ENCODE results near the gene CCNY. TPM values are rescaled to one million over a fixed set of nuclear protein-coding genes. Genes with fewer than 3 reads are reported as not detected.
"Not testable (repeated sequence)": the region's sequence is repeated elsewhere in the genome, so short reads cannot be mapped to it uniquely, and the experiment has no call there.

CCNY gene
- total RNA-seq, 1 experiment from 2014 or later: 49.7 TPM

DNA sequence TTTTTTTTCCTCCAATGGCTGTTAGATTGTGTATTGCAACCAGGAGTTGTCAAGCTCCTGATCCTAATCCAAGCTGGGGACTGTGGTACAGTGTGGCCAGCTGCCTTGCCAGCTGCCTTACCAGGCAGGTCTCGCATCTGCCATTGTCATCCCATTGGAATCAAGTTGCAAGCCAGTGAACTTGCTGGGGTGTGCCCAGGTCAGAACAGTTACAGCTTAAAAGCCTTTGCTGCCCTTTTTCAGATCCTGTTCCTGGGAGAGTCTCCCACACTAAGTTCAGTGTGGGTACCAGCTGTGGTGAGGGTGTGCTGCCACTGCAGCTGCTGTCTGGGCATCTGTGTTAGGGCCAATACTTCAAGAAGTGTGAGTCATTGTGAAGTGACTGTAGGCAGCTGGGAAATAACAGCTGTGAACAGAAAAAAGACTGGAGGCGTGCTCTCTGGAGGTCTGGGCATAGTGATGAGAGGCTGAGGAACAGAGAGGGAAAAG lies 72.8 kb downstream of the CCNY start:
- no peaks in the 10 kb centered on the region for H3K36me3 ChIP-seq (replicated peaks; ENCODE audit: control insufficient read depth, insufficient read depth, low read length)
- no peak overlapping the region for H3K4me3 ChIP-seq (ENCODE audit: insufficient read depth, low read depth, low read length)
- no peaks in the 10 kb centered on the region for H3K27me3 ChIP-seq (ENCODE audit: control insufficient read depth, insufficient read depth, low read length)
- no peak for DNase-seq

- no peak for DNase-seq
- no peaks in the 10 kb centered on the region for H3K36me3 ChIP-seq (replicated peaks; ENCODE audit: control insufficient read depth, insufficient read depth, low read length)
- H3K27me3 ChIP-seq (ENCODE audit: control insufficient read depth, insufficient read depth, low read length): no peaks in the 10 kb centered on the region
- no peak overlapping the region for H3K4me3 ChIP-seq (ENCODE audit: insufficient read depth, low read depth, low read length)
Observed at GRCh38 chr10:35409808-35410207, 73.5 kb downstream of the CCNY start.

DNA sequence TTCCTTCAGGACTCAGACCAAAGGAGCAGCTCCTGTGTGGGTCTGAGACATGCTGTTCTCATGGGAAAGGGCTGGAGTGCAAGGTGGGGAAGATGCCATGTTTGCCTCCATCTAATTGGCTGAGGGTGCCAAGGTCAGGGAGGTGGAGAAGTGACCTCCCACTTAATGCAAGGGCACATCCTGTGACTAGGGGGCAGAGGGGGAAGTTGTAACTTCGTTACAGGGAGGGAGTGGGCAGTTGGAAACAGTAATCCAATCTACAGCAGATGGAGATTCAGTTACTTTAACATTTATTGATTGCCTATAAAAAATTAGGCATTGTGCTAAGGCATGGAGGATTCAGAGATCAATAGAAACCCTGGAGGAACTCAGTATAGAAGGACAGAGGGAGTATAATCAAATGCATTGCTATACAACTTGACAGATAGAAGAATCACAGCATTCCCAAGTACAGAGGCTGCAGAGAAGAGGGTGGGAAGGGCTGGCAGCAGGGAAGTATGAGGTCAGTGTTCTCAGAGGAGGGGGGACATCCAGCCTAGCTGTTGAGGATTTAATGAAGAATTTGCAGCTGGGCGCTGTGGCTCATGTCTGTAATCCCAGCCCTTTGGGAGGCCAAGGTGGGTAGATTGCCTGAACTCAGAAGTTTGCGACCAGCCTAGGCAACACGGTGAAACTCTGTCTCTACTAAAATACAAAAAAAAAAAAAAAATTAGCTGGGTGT lies 75.9 kb downstream of the CCNY start:
- H3K36me3 ChIP-seq (replicated peaks; ENCODE audit: control insufficient read depth, insufficient read depth, low read length): no peaks in the 10 kb centered on the region
- no peak for DNase-seq
- H3K4me3 ChIP-seq (ENCODE audit: insufficient read depth, low read depth, low read length): no peak overlapping the region
- no peaks in the 10 kb centered on the region for H3K27me3 ChIP-seq (ENCODE audit: control insufficient read depth, insufficient read depth, low read length)

DNA sequence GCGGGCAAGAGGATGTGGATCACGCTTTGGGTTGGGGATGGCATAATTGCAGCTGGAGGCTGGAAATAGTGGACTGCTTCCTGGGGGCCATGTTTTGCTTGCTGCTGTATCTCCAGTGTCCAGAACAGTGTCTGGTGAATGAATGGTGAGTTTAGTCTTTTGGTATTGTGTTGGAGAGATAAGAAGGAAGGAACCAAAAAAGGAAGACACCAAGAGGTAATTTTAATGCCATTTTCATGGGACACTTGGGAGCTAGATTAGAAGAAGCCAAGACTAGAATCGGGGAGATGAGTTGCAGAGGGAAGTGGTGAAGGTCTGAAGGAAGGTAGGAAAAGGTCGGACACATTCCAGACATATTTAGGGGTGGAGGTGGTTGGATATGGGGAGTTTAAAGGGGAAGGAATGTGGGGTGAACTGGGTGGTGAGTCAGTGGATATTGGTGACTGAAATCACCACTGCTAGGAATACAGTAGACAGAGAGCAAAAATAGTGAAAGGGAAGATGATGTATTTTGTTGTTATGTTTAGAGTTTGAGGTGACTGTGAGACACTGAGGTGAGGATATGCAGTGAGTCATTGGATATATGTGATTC lies 76.7 kb downstream of the CCNY start:
- Histone ChIP-seq H3K36me3 (replicated peaks; ENCODE audit: control insufficient read depth, insufficient read depth, low read length) (no peaks in the 10 kb centered on the region), H3K27me3 (ENCODE audit: control insufficient read depth, insufficient read depth, low read length) (no peaks in the 10 kb centered on the region), H3K4me3 (ENCODE audit: insufficient read depth, low read depth, low read length) (no peak overlapping the region)
- DNase-seq: no peak

DNA sequence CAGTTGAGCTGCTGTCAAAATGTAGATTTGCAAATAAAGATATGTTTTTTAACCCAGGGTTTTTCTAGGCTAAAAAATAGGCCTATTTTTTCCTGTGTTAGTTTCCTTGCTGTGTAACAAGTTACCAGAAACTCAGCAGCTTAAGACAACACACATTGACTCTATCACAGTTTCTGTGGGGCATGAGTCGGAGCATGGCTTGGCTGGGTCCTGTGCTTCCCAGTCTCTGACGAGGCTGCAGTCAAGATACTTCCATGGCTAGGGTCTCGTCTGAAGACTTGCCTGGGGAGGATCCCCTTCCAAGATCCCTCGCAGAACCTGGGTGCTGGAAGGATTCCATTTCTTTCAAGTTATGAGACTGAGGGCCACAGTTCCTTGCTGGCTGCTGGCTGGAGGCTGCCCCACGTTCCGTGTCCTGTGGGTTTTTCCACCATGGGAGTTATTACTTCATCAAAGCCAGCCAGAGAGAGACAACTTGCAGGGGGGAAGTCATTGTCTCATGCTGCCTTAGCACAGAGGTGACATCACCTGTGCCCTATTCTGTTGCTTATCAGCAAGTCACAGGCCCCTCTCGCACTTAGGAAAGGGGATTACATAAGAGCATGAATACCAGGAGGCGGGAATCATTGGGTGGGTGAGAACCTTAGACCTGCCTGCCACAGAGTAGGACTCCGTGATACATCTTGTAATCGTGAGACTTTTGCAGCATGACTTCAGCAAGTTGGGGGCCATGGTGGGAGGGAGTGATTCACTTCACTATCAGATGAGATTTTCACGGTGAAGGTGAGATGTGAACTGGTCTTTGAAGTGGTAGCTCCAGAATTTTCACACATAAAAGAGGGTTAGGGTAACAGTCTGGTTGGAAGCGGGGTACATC lies 77.9 kb downstream of the CCNY start:
- Histone ChIP-seq H3K27me3 (ENCODE audit: control insufficient read depth, insufficient read depth, low read length) (no peaks in the 10 kb centered on the region), H3K4me3 (ENCODE audit: insufficient read depth, low read depth, low read length) (no peak overlapping the region), H3K36me3 (replicated peaks; ENCODE audit: control insufficient read depth, insufficient read depth, low read length) (no peaks in the 10 kb centered on the region)
- DNase-seq: no peak

GRCh38 chr10:35415505-35415904 lies 79.2 kb downstream of the CCNY start:
- Histone ChIP-seq H3K4me3 (ENCODE audit: insufficient read depth, low read depth, low read length) (no peak overlapping the region), H3K36me3 (replicated peaks; ENCODE audit: control insufficient read depth, insufficient read depth, low read length) (no peaks in the 10 kb centered on the region), H3K27me3 (ENCODE audit: control insufficient read depth, insufficient read depth, low read length) (no peaks in the 10 kb centered on the region)
- no peak for DNase-seq

DNA sequence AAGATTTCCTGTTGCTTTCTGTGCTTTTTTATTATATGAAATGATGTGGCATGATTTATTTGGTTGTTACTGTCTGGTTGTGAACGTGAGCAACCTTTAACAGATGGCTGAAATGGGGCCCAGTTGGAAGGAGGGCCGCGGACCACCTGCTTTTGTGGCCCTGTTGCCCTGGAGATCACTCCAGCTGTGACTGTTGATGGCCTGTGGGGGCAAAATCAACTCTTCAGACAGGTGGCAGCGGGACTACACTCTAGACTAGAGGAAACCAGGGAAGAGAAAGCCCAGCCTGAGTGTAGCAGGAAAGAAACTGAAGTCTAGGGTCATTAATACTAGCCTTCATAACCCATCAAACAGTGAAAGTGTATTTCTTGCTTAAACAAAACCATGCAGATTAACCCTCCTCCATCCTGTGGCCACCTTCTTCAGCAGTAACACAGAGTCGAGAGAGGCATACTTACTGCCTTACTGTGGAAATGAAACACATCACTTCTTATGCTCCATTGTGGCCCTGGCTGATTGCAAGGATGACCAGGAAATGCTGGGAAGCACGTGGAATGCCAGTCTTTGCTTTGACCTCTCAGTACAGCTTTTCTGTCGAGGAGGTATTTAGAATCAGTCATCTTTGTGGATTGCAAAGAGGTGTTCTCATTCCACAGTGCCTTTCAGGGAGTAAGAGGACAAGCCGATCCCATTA lies 80.5 kb downstream of the CCNY start:
- DNase-seq: no peak
- no peak overlapping the region for H3K4me3 ChIP-seq (ENCODE audit: insufficient read depth, low read depth, low read length)
- no peaks in the 10 kb centered on the region for H3K27me3 ChIP-seq (ENCODE audit: control insufficient read depth, insufficient read depth, low read length)
- no peaks in the 10 kb centered on the region for H3K36me3 ChIP-seq (replicated peaks; ENCODE audit: control insufficient read depth, insufficient read depth, low read length)

DNA sequence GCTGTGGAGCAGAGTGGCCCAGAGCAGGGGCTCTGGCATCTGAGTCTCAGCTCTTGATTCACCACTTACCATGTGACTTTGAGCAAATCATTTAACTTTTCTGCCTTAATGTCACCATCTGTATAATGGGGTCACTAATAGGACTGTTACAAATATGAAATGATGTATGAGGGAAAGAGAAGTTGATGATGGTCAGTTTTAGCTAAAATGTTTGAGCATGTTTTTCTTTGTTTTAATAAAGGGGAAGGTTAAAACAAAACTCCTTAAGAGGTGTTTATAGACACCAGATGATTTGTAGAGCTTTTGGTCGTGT lies 81.0 kb downstream of the CCNY start:
- Histone ChIP-seq H3K27me3 (ENCODE audit: control insufficient read depth, insufficient read depth, low read length) (no peaks in the 10 kb centered on the region), H3K4me3 (ENCODE audit: insufficient read depth, low read depth, low read length) (no peak overlapping the region), H3K36me3 (replicated peaks; ENCODE audit: control insufficient read depth, insufficient read depth, low read length) (no peaks in the 10 kb centered on the region)
- no peak for DNase-seq

GRCh38 chr10:35417795-35418194 lies 81.5 kb downstream of the CCNY start:
- no peaks in the 10 kb centered on the region for H3K36me3 ChIP-seq (replicated peaks; ENCODE audit: control insufficient read depth, insufficient read depth, low read length)
- DNase-seq: no peak
- H3K4me3 ChIP-seq (ENCODE audit: insufficient read depth, low read depth, low read length): no peak overlapping the region
- no peaks in the 10 kb centered on the region for H3K27me3 ChIP-seq (ENCODE audit: control insufficient read depth, insufficient read depth, low read length)

- not testable (repeated sequence) for H3K36me3 ChIP-seq (replicated peaks; ENCODE audit: control insufficient read depth, insufficient read depth, low read length); DNase-seq; H3K4me3 ChIP-seq (ENCODE audit: insufficient read depth, low read depth, low read length); H3K27me3 ChIP-seq (ENCODE audit: control insufficient read depth, insufficient read depth, low read length)
Observed at GRCh38 chr10:35418580-35418979, 82.3 kb downstream of the CCNY start.

DNA sequence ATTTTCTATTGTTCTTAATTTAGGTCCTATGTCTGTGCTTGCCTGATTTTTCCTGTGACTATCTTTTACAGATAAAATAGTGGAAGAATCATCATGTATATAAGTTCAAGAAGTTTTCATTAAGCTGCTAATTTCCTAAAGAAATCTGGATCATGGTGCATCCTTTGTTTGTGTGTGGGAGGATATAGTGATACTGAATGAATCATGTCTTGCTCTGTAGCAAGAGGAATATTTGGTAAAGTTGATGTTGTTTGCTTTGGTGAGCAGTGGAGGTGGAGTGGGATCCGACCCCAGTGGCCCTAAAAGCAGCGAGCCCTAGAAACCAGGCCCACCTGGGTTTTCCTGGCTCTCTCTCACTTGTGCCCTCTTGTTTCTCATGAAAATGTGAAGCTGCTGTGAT lies 83.7 kb downstream of the CCNY start:
- Histone ChIP-seq H3K36me3 (replicated peaks; ENCODE audit: control insufficient read depth, insufficient read depth, low read length) (no peaks in the 10 kb centered on the region), H3K27me3 (ENCODE audit: control insufficient read depth, insufficient read depth, low read length) (no peaks in the 10 kb centered on the region), H3K4me3 (ENCODE audit: insufficient read depth, low read depth, low read length) (no peak overlapping the region)
- DNase-seq: no peak

DNA sequence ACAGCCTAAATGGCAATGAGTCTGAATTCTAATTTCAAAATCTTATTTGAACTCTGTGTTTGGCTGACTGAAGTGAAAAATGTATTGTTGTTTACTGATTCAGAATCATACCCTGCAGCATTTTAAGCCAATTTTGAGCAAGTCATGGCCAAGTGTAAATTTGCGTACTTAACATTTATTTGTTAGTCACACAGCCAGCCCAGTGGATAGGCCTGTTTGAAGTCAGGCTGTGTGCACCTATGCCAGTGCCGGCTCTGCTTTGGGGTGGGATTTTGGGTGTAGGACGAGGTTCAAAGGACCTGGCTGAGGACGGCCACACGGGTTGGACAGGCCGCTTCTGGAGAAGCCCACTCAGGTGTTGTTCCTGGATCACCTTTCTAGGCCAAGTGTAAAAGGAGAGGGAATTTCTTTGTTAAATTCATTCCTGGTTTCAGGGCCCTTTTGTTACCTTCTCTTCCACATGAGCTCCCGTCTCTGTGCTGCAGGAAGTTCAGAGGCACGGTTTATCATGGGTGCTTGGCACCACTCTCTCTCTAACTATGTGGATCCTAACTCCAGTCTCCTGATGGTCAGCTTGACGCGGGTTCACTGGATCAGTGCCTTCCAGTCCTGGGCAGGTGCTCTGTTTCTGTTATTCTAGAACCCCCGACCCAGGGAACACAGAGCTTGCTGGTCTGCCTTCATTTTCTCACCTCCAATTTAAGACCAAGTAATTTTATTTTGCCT lies 84.7 kb downstream of the CCNY start:
- Histone ChIP-seq H3K36me3 (replicated peaks; ENCODE audit: control insufficient read depth, insufficient read depth, low read length) (no peaks in the 10 kb centered on the region), H3K27me3 (ENCODE audit: control insufficient read depth, insufficient read depth, low read length) (no peaks in the 10 kb centered on the region), H3K4me3 (ENCODE audit: insufficient read depth, low read depth, low read length) (no peak overlapping the region)
- DNase-seq: no peak

DNA sequence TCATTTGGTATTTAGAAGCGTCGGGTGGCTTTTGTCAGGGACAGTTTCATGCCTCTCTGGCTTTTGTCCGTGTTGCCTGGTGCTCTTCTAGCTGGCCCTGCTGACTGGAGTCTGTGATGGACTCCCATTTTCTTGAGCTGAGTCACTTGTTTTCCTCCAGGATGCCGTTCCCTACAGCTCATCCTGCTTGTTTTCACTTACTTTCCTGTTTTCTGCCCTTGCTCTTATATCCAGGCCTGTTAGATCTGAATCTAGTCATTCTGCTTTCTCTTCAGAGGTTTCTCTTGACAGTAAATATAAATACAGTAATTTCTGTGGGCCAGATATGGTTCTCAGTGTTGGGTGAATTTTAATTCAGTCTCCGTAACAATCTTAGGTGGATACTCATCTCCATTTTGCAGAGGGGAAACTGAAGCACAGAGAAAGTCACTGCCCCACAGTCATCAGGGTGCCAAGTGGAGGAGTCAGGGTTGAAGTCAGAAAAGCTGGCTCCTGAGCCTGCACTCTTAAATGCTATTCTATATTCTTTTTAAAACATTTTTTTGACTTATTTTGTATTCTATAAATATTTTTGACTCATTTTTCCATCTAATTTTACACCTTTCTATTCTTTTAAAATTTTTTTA lies 85.4 kb downstream of the CCNY start:
- H3K36me3 ChIP-seq (replicated peaks; ENCODE audit: control insufficient read depth, insufficient read depth, low read length): no peaks in the 10 kb centered on the region
- DNase-seq: no peak

GRCh38 chr10:35422228-35422627 lies 85.9 kb downstream of the CCNY start:
- Histone ChIP-seq H3K4me3 (ENCODE audit: insufficient read depth, low read depth, low read length) (no peak overlapping the region), H3K36me3 (replicated peaks; ENCODE audit: control insufficient read depth, insufficient read depth, low read length) (no peaks in the 10 kb centered on the region), H3K27me3 (ENCODE audit: control insufficient read depth, insufficient read depth, low read length) (no peaks in the 10 kb centered on the region)
- no peak for DNase-seq

More for the DNA sequence above, 85.4 kb downstream of the CCNY start:
- H3K4me3 ChIP-seq (ENCODE audit: insufficient read depth, low read depth, low read length): no peak overlapping the region
- H3K27me3 ChIP-seq (ENCODE audit: control insufficient read depth, insufficient read depth, low read length): no peaks in the 10 kb centered on the region

Measured in H7 (cell line).